GM23338 (cell line): ENCODE data around the gene SLC9A3. TPM values are rescaled to one million over a fixed set of nuclear protein-coding genes. Genes with fewer than 3 reads are reported as not detected.

Source experiments
- ATAC-seq: fragments of 200-7000 bp; cut with Tn5 transposase; 3 replicates; pipeline ENCODE4 v1.9.1; 2020
- DNase-seq: peaks from one replicate; pipeline ENCODE4 v3.0.0-alpha.2; 2015; ENCODE audit warnings: low spot score
- H2AFZ ChIP-seq: fragments of 200-600 bp; sonication (generic); 2 replicates; pipeline ENCODE4 v1.8.0; 2016; ENCODE audit warnings: antibody characterized with exemption, mild to moderate bottlenecking, moderate library complexity
- H3F3A ChIP-seq: fragments of 200-600 bp; sonication (generic); replicated peaks from 2 replicates; pipeline ENCODE4 v1.8.0; 2017; ENCODE audit warnings: antibody characterized with exemption, mixed run types, low read depth
- H3K27ac ChIP-seq: fragments of 200-600 bp; sonication (generic); 2 replicates; pipeline ENCODE4 v1.6.1; 2016; ENCODE audit warnings: low read depth
- H3K27me3 ChIP-seq: fragments of 200-600 bp; sonication (generic); 2 replicates; pipeline ENCODE4 v1.8.0; 2016; ENCODE audit warnings: mild to moderate bottlenecking, mixed run types, moderate library complexity; ENCODE audit not compliant: insufficient read depth
- H3K36me3 ChIP-seq: fragments of 200-600 bp; sonication (generic); 2 replicates; pipeline ENCODE4 v1.8.0; 2016; ENCODE audit warnings: mild to moderate bottlenecking; ENCODE audit not compliant: insufficient read depth
- H3K4me1 ChIP-seq: fragments of 200-600 bp; sonication (generic); 2 replicates; pipeline ENCODE4 v1.8.0; 2016; ENCODE audit warnings: mild to moderate bottlenecking, moderate library complexity; ENCODE audit not compliant: insufficient read depth
- H3K4me2 ChIP-seq: fragments of 200-600 bp; sonication (generic); 2 replicates; pipeline ENCODE4 v1.7.1; 2017; ENCODE audit warnings: mixed run types
- H3K4me3 ChIP-seq: fragments of 200-600 bp; sonication (generic); 2 replicates; pipeline ENCODE4 v1.6.1; 2016; ENCODE audit warnings: mixed run types
- H3K79me2 ChIP-seq: fragments of 200-600 bp; sonication (generic); replicated peaks from 2 replicates; pipeline ENCODE4 v1.8.0; 2017; ENCODE audit warnings: mild to moderate bottlenecking; ENCODE audit not compliant: insufficient read depth
- H3K9me2 ChIP-seq: fragments of 200-600 bp; sonication (generic); 2 replicates; pipeline ENCODE4 v1.8.0; 2017; ENCODE audit not compliant: insufficient read depth
- H4K20me1 ChIP-seq: fragments of 200-600 bp; sonication (generic); replicated peaks from 2 replicates; pipeline ENCODE4 v1.8.0; 2017; ENCODE audit warnings: mild to moderate bottlenecking; ENCODE audit not compliant: insufficient read depth
- H3K27ac Mint-ChIP-seq: 2 replicates; pipeline ENCODE4 v1.8.0; 2020; ENCODE audit warnings: inconsistent platforms, mild to moderate bottlenecking, moderate library complexity, mixed read lengths
- H3K27me3 Mint-ChIP-seq: 3 replicates; pipeline ENCODE4 v1.8.0; 2022; ENCODE audit warnings: low read depth, mild to moderate bottlenecking, moderate library complexity, mixed read lengths, inconsistent platforms; ENCODE audit not compliant: insufficient read depth, poor library complexity
- H3K36me3 Mint-ChIP-seq: 3 replicates; pipeline ENCODE4 v1.8.0; 2021; ENCODE audit warnings: low read depth, mild to moderate bottlenecking, inconsistent platforms, moderate library complexity, mixed read lengths
- H3K4me1 Mint-ChIP-seq: 3 replicates; pipeline ENCODE4 v1.8.0; 2020; ENCODE audit warnings: mild to moderate bottlenecking, inconsistent platforms, mixed read lengths
- H3K4me3 Mint-ChIP-seq: 3 replicates; pipeline ENCODE4 v1.8.0; 2021; ENCODE audit warnings: moderate library complexity, mild to moderate bottlenecking, inconsistent platforms, mixed read lengths
- H3K9me3 Mint-ChIP-seq: 3 replicates; pipeline ENCODE4 v1.8.0; 2020; ENCODE audit warnings: moderate library complexity, mild to moderate bottlenecking, inconsistent platforms, mixed read lengths
- CREB1 ChIP-seq: fragments of 250-450 bp; sonication (Bioruptor Pico); IDR thresholded peaks from 2 replicates; pipeline ENCODE4 v1.5.0; 2020; ENCODE audit warnings: low read depth, mild to moderate bottlenecking, moderate library complexity
- CTCF ChIP-seq, 2 experiments: fragments of 200-600 bp in 1 of 2; sonication (generic) in 1 of 2; conservative IDR thresholded peaks; 2 replicates each; pipeline versions ENCODE4 v1.5.1 to v1.6.1; 2016 to 2017; ENCODE audit warnings: antibody characterized with exemption in 2 of 2, low read depth in 2 of 2, mild to moderate bottlenecking in 2 of 2, moderate library complexity in 1 of 2
- ETS1 ChIP-seq: IDR thresholded peaks from 2 replicates; pipeline ENCODE4 v1.6.1; 2016; ENCODE audit warnings: antibody characterized with exemption
- EZH2 ChIP-seq: fragments of 200-600 bp; sonication (generic); IDR thresholded peaks from one replicate; pipeline ENCODE4 v1.8.0; 2017; ENCODE audit warnings: antibody characterized with exemption, mild to moderate bottlenecking, low read depth; ENCODE audit not compliant: unreplicated experiment
- EZH2phosphoT487 ChIP-seq: fragments of 200-600 bp; sonication (generic); IDR thresholded peaks from one replicate; pipeline ENCODE4 v1.8.1; 2018; ENCODE audit warnings: antibody characterized with exemption; ENCODE audit not compliant: unreplicated experiment
- JUNB ChIP-seq: IDR thresholded peaks from one replicate; pipeline ENCODE4 v1.6.1; 2016; ENCODE audit warnings: antibody characterized with exemption; ENCODE audit not compliant: unreplicated experiment
- NANOG ChIP-seq: IDR thresholded peaks from 2 replicates; pipeline ENCODE4 v1.6.1; 2016; ENCODE audit warnings: antibody characterized with exemption, borderline replicate concordance
- POLR2AphosphoS5 ChIP-seq: IDR thresholded peaks from 2 replicates; pipeline ENCODE4 v1.6.1; 2016; ENCODE audit warnings: antibody characterized with exemption, low read depth
- STAT1 ChIP-seq: IDR thresholded peaks from one replicate; pipeline ENCODE4 v1.6.1; 2016; ENCODE audit warnings: antibody characterized with exemption; ENCODE audit not compliant: unreplicated experiment
- ZNF114 ChIP-seq: fragments of 250-450 bp; sonication (Bioruptor Pico); IDR thresholded peaks from 2 replicates; pipeline ENCODE4 v1.5.0; 2020; ENCODE audit warnings: mild to moderate bottlenecking, moderate library complexity
- ZNF331 ChIP-seq: fragments of 250-450 bp; sonication (Bioruptor Pico); IDR thresholded peaks from 2 replicates; pipeline ENCODE4 v1.5.0; 2020; ENCODE audit warnings: low read depth, mild to moderate bottlenecking, moderate library complexity
- polyA plus RNA-seq: library from polyadenylated mRNA; unstranded; fragments of >200 nt; fragmentation: Nextera tagmentation; extraction: Ambion mirVana; gene quantifications from 2 replicates; pipeline ENCODE4 v1.2.1, GENCODE V29; 2016
- total RNA-seq: library from RNA; depleted of rRNA; stranded (reverse); fragments of >200 nt; shearing (Covaris generic); gene quantifications from 2 replicates; pipeline ENCODE4 v1.2.3, GENCODE V29; 2014
- TF ChIP-seq, protein P1 (sequence below): fragments of 250-450 bp; sonication (Bioruptor Pico); IDR thresholded peaks from 2 replicates; pipeline ENCODE4 v1.5.0; 2020; ENCODE audit warnings: mild to moderate bottlenecking, moderate library complexity
- TF ChIP-seq, protein P2 (sequence below): IDR thresholded peaks from one replicate; pipeline ENCODE4 v1.6.1; 2018; ENCODE audit warnings: antibody characterized with exemption; ENCODE audit not compliant: unreplicated experiment

The SLC9A3 gene
- total and polyA plus RNA-seq, 2 experiments from 2014 or later: 0.39 to 3.1 TPM

- Mint-ChIP-seq H3K9me3 (no peaks in the 10 kb centered on the region), H3K4me3 (no peak overlapping the region), H3K27me3 (peaks cover 10% of the 10 kb centered on the region), H3K4me1 (no peaks in the 10 kb centered on the region), H3K27ac (no peak overlapping the region), H3K36me3 (peaks cover 25% of the 10 kb centered on the region)
- Histone ChIP-seq H3F3A (no peaks in the 10 kb centered on the region), H3K36me3 (peaks cover 20% of the 10 kb centered on the region; the same call in 1 of the 2 replicates), H3K4me3 (no peak overlapping the region), H3K79me2 (no peaks in the 10 kb centered on the region), H3K9me2 (no peaks in the 10 kb centered on the region), H3K4me1 (no peaks in the 10 kb centered on the region), H3K27me3 (no peaks in the 10 kb centered on the region), H3K27ac (no peak overlapping the region), H3K4me2 (no peak overlapping the region), H4K20me1 (no peaks in the 10 kb centered on the region), H2AFZ (no peak overlapping the region)
- no peak for DNase-seq
- TF ChIP-seq ETS1: no peak
- TF ChIP-seq, protein P1, sequence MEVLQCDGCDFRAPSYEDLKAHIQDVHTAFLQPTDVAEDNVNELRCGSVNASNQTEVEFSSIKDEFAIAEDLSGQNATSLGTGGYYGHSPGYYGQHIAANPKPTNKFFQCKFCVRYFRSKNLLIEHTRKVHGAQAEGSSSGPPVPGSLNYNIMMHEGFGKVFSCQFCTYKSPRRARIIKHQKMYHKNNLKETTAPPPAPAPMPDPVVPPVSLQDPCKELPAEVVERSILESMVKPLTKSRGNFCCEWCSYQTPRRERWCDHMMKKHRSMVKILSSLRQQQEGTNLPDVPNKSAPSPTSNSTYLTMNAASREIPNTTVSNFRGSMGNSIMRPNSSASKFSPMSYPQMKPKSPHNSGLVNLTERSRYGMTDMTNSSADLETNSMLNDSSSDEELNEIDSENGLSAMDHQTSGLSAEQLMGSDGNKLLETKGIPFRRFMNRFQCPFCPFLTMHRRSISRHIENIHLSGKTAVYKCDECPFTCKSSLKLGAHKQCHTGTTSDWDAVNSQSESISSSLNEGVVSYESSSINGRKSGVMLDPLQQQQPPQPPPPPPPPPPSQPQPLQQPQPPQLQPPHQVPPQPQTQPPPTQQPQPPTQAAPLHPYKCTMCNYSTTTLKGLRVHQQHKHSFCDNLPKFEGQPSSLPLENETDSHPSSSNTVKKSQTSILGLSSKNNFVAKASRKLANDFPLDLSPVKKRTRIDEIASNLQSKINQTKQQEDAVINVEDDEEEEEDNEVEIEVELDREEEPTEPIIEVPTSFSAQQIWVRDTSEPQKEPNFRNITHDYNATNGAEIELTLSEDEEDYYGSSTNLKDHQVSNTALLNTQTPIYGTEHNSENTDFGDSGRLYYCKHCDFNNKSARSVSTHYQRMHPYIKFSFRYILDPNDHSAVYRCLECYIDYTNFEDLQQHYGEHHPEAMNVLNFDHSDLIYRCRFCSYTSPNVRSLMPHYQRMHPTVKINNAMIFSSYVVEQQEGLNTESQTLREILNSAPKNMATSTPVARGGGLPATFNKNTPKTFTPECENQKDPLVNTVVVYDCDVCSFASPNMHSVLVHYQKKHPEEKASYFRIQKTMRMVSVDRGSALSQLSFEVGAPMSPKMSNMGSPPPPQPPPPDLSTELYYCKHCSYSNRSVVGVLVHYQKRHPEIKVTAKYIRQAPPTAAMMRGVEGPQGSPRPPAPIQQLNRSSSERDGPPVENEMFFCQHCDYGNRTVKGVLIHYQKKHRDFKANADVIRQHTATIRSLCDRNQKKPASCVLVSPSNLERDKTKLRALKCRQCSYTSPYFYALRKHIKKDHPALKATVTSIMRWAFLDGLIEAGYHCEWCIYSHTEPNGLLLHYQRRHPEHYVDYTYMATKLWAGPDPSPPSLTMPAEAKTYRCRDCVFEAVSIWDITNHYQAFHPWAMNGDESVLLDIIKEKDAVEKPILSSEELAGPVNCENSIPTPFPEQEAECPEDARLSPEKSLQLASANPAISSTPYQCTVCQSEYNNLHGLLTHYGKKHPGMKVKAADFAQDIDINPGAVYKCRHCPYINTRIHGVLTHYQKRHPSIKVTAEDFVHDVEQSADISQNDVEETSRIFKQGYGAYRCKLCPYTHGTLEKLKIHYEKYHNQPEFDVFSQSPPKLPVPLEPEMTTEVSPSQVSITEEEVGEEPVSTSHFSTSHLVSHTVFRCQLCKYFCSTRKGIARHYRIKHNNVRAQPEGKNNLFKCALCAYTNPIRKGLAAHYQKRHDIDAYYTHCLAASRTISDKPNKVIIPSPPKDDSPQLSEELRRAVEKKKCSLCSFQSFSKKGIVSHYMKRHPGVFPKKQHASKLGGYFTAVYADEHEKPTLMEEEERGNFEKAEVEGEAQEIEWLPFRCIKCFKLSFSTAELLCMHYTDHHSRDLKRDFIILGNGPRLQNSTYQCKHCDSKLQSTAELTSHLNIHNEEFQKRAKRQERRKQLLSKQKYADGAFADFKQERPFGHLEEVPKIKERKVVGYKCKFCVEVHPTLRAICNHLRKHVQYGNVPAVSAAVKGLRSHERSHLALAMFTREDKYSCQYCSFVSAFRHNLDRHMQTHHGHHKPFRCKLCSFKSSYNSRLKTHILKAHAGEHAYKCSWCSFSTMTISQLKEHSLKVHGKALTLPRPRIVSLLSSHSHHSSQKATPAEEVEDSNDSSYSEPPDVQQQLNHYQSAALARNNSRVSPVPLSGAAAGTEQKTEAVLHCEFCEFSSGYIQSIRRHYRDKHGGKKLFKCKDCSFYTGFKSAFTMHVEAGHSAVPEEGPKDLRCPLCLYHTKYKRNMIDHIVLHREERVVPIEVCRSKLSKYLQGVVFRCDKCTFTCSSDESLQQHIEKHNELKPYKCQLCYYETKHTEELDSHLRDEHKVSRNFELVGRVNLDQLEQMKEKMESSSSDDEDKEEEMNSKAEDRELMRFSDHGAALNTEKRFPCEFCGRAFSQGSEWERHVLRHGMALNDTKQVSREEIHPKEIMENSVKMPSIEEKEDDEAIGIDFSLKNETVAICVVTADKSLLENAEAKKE: no peak
- TF ChIP-seq, protein P2, sequence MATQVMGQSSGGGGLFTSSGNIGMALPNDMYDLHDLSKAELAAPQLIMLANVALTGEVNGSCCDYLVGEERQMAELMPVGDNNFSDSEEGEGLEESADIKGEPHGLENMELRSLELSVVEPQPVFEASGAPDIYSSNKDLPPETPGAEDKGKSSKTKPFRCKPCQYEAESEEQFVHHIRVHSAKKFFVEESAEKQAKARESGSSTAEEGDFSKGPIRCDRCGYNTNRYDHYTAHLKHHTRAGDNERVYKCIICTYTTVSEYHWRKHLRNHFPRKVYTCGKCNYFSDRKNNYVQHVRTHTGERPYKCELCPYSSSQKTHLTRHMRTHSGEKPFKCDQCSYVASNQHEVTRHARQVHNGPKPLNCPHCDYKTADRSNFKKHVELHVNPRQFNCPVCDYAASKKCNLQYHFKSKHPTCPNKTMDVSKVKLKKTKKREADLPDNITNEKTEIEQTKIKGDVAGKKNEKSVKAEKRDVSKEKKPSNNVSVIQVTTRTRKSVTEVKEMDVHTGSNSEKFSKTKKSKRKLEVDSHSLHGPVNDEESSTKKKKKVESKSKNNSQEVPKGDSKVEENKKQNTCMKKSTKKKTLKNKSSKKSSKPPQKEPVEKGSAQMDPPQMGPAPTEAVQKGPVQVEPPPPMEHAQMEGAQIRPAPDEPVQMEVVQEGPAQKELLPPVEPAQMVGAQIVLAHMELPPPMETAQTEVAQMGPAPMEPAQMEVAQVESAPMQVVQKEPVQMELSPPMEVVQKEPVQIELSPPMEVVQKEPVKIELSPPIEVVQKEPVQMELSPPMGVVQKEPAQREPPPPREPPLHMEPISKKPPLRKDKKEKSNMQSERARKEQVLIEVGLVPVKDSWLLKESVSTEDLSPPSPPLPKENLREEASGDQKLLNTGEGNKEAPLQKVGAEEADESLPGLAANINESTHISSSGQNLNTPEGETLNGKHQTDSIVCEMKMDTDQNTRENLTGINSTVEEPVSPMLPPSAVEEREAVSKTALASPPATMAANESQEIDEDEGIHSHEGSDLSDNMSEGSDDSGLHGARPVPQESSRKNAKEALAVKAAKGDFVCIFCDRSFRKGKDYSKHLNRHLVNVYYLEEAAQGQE: no peak
- no peak for TF ChIP-seq JUNB
- no peak for TF ChIP-seq STAT1
- no peak for TF ChIP-seq ZNF114 (CRISPR knock-in tag)
- no peak for TF ChIP-seq CTCF (conservative IDR thresholded peaks at IDR 0.05; ENCODE audit: low read depth in 2 of 2)
- TF ChIP-seq EZH2phosphoT487: no peak
- no peak for TF ChIP-seq NANOG
- TF ChIP-seq POLR2AphosphoS5: no peak
- TF ChIP-seq CREB1 (CRISPR knock-in tag): no peak
- no peak for TF ChIP-seq EZH2
- no peak for TF ChIP-seq ZNF331 (CRISPR knock-in tag)
- no peak for ATAC-seq
Observed at GRCh38 chr5:464446-464842, 59.8 kb downstream of the SLC9A3 start.
